Neural cell (in vitro differentiated cells): ENCODE measurements around the gene AFF1. TPM values are rescaled to one million over a fixed set of nuclear protein-coding genes. Genes with fewer than 3 reads are reported as not detected.

ENCODE experiments used
- H2AFZ ChIP-seq: fragments of 200-600, 300-800 bp; sonication (generic), shearing (Covaris generic); 2 replicates; pipeline ENCODE4 v1.6.0; 2014; ENCODE audit warnings: low read depth, mild to moderate bottlenecking, antibody characterized with exemption, low read length, moderate library complexity
- H3F3A ChIP-seq: fragments of 200-600 bp; shearing (Covaris generic); 2 replicates; pipeline ENCODE4 v1.6.1; 2016; ENCODE audit warnings: mild to moderate bottlenecking, moderate library complexity, mixed read lengths, antibody characterized with exemption, low read length; ENCODE audit not compliant: insufficient read depth, poor library complexity, severe bottlenecking
- H3K27ac ChIP-seq: fragments of 200-600, 300-800 bp; sonication (generic), shearing (Covaris generic); 2 replicates; pipeline ENCODE4 v1.5.1; 2014; ENCODE audit warnings: mild to moderate bottlenecking, low read length, moderate library complexity
- H3K27me3 ChIP-seq: fragments of 300-800, 200-600 bp; sonication (generic), shearing (Covaris generic); 2 replicates; pipeline ENCODE4 v1.6.0; 2014; ENCODE audit warnings: mild to moderate bottlenecking, low read depth, low read length, moderate library complexity; ENCODE audit not compliant: insufficient read depth
- H3K36me3 ChIP-seq: fragments of 300-800, 200-600 bp; sonication (generic), shearing (Covaris generic); 2 replicates; pipeline ENCODE4 v1.5.1; 2014; ENCODE audit warnings: mild to moderate bottlenecking, antibody characterized with exemption, low read length, moderate library complexity; ENCODE audit not compliant: insufficient read depth
- H3K4me2 ChIP-seq: fragments of 300-800, 200-600 bp; sonication (generic), shearing (Covaris generic); 2 replicates; pipeline ENCODE4 v1.6.0; 2014; ENCODE audit warnings: mild to moderate bottlenecking, low read length
- H3K4me3 ChIP-seq: fragments of 300-800, 200-600 bp; sonication (generic), shearing (Covaris generic); 2 replicates; pipeline ENCODE4 v1.5.1; 2014; ENCODE audit warnings: mild to moderate bottlenecking, low read length, moderate library complexity
- H3K79me2 ChIP-seq: fragments of 200-600 bp; shearing (Covaris generic); replicated peaks from 2 replicates; pipeline ENCODE4 v1.6.0; 2014; ENCODE audit warnings: mild to moderate bottlenecking, low read length, moderate library complexity; ENCODE audit not compliant: insufficient read depth
- H3K9ac ChIP-seq: fragments of 300-800, 200-600 bp; sonication (generic), shearing (Covaris generic); 2 replicates; pipeline ENCODE4 v1.6.1; 2016; ENCODE audit warnings: mild to moderate bottlenecking, low read length, mixed read lengths
- H3K9me2 ChIP-seq: fragments of 200-600 bp; shearing (Covaris generic); 2 replicates; pipeline ENCODE4 v1.6.1; 2016; ENCODE audit warnings: mild to moderate bottlenecking, low read length, mixed read lengths; ENCODE audit not compliant: insufficient read depth
- H3K9me3 ChIP-seq: fragments of 200-600, 300-800 bp; sonication (generic), shearing (Covaris generic); 2 replicates; pipeline ENCODE4 v1.6.1; 2016; ENCODE audit warnings: mild to moderate bottlenecking, mixed run types, low read length, moderate library complexity, mixed read lengths
- H4K20me1 ChIP-seq: fragments of 200-600 bp; shearing (Covaris generic); 2 replicates; pipeline ENCODE4 v1.6.1; 2016; ENCODE audit warnings: mild to moderate bottlenecking, mixed run types; ENCODE audit not compliant: insufficient read depth
- CTCF ChIP-seq: fragments of 450-650 bp; IDR thresholded peaks from 2 replicates; pipeline ENCODE4 v1.5.1; 2014; ENCODE audit warnings: antibody characterized with exemption, mild to moderate bottlenecking, moderate library complexity; ENCODE audit not compliant: poor library complexity, severe bottlenecking
- EP300 ChIP-seq: fragments of 450-650 bp; conservative IDR thresholded peaks from 2 replicates; pipeline ENCODE4 v1.6.1; 2014; ENCODE audit warnings: antibody characterized with exemption, mild to moderate bottlenecking, moderate library complexity; ENCODE audit not compliant: poor library complexity, severe bottlenecking
- EZH2 ChIP-seq: fragments of 200-600, 300-800 bp; shearing (Covaris generic), sonication (generic); IDR thresholded peaks from 2 replicates; pipeline ENCODE4 v1.6.1; 2014; ENCODE audit warnings: antibody characterized with exemption, low read length, borderline replicate concordance, mild to moderate bottlenecking; ENCODE audit not compliant: insufficient read depth, poor library complexity, severe bottlenecking
- MXI1 ChIP-seq: fragments of 450-650 bp; conservative IDR thresholded peaks from 2 replicates; pipeline ENCODE4 v1.6.1; 2014; ENCODE audit warnings: antibody characterized with exemption, mild to moderate bottlenecking; ENCODE audit not compliant: poor library complexity, severe bottlenecking
- POLR2AphosphoS5 ChIP-seq: IDR thresholded peaks from 2 replicates; pipeline ENCODE4 v1.6.1; 2012
- RAD21 ChIP-seq: fragments of 450-650 bp; conservative IDR thresholded peaks from 2 replicates; pipeline ENCODE4 v1.6.1; 2014; ENCODE audit warnings: antibody characterized with exemption, mild to moderate bottlenecking, moderate library complexity
- REST ChIP-seq: IDR thresholded peaks from 2 replicates; pipeline ENCODE4 v1.6.1; 2012; ENCODE audit warnings: borderline replicate concordance
- SMC3 ChIP-seq: fragments of 450-650 bp; conservative IDR thresholded peaks from 2 replicates; pipeline ENCODE4 v1.6.1; 2014; ENCODE audit warnings: antibody characterized with exemption, mild to moderate bottlenecking, moderate library complexity; ENCODE audit not compliant: poor library complexity
- TAF1 ChIP-seq: IDR thresholded peaks from 2 replicates; pipeline ENCODE4 v1.6.1; 2012; ENCODE audit warnings: low read depth
- polyA plus RNA-seq: library from polyadenylated mRNA; depleted of rRNA; stranded (reverse); fragments of >200 nt; gene quantifications from 2 replicates; pipeline ENCODE4 v1.2.3, GENCODE V29; 2014

Gene AFF1
- polyA plus RNA-seq, 1 donor from 2014 or later = 0.63 TPM

- no peaks in the 10 kb centered on the region for H3K36me3 ChIP-seq
- H3K4me2 ChIP-seq = no peak overlapping the region
- no peak overlapping the region for H3K27ac ChIP-seq
- no peak overlapping the region for H2AFZ ChIP-seq
- no peak for TF ChIP-seq TAF1
- TF ChIP-seq EP300 = no peak
- TF ChIP-seq SMC3 = no peak
- TF ChIP-seq RAD21 = no peak
- no peak for TF ChIP-seq MXI1
- TF ChIP-seq CTCF = no peak
- no peak for TF ChIP-seq POLR2AphosphoS5
- no peak for TF ChIP-seq REST
- no peak for TF ChIP-seq EZH2
- H3F3A ChIP-seq = no peaks in the 10 kb centered on the region
- no peaks in the 10 kb centered on the region for H3K27me3 ChIP-seq
- no peaks in the 10 kb centered on the region for H3K9me2 ChIP-seq
- H4K20me1 ChIP-seq = no peaks in the 10 kb centered on the region
- H3K4me3 ChIP-seq = no peak overlapping the region
- no peaks in the 10 kb centered on the region for H3K9me3 ChIP-seq
- H3K9ac ChIP-seq = no peak overlapping the region
- H3K79me2 ChIP-seq = no peaks in the 10 kb centered on the region
Measured at GRCh38 chr4:87116231-87116630, 181.4 kb downstream of the AFF1 start.

GRCh38 chr4:87117051-87117731, 182.4 kb downstream of the AFF1 start:
- no peak overlapping the region for H3K27ac ChIP-seq
- no peaks in the 10 kb centered on the region for H3K27me3 ChIP-seq
- H3K36me3 ChIP-seq = no peaks in the 10 kb centered on the region
- H2AFZ ChIP-seq = no peak overlapping the region
- H3K9me3 ChIP-seq = no peaks in the 10 kb centered on the region
- no peaks in the 10 kb centered on the region for H3K9me2 ChIP-seq
- H3F3A ChIP-seq = no peaks in the 10 kb centered on the region
- no peaks in the 10 kb centered on the region for H3K79me2 ChIP-seq
- no peak overlapping the region for H3K4me2 ChIP-seq
- no peak for TF ChIP-seq REST
- TF ChIP-seq SMC3 = no peak
- TF ChIP-seq CTCF = no peak
- TF ChIP-seq MXI1 = no peak
- TF ChIP-seq POLR2AphosphoS5 = no peak
- TF ChIP-seq RAD21 = no peak
- no peak for TF ChIP-seq TAF1
- TF ChIP-seq EZH2 = no peak
- no peak for TF ChIP-seq EP300
- H3K4me3 ChIP-seq = no peak overlapping the region
- H3K9ac ChIP-seq = no peak overlapping the region
- H4K20me1 ChIP-seq = no peaks in the 10 kb centered on the region
